Measurements from ENCODE around the gene MAGEA2.
"Not testable (repeated sequence)": the region's sequence is repeated elsewhere in the genome, so short reads cannot be mapped to it uniquely, and the experiment has no call there.

Gene MAGEA2

GRCh38 chrX:152735860-152736511 is 17.7 kb downstream of the MAGEA2 start:
- TF ChIP-seq, protein P1, sequence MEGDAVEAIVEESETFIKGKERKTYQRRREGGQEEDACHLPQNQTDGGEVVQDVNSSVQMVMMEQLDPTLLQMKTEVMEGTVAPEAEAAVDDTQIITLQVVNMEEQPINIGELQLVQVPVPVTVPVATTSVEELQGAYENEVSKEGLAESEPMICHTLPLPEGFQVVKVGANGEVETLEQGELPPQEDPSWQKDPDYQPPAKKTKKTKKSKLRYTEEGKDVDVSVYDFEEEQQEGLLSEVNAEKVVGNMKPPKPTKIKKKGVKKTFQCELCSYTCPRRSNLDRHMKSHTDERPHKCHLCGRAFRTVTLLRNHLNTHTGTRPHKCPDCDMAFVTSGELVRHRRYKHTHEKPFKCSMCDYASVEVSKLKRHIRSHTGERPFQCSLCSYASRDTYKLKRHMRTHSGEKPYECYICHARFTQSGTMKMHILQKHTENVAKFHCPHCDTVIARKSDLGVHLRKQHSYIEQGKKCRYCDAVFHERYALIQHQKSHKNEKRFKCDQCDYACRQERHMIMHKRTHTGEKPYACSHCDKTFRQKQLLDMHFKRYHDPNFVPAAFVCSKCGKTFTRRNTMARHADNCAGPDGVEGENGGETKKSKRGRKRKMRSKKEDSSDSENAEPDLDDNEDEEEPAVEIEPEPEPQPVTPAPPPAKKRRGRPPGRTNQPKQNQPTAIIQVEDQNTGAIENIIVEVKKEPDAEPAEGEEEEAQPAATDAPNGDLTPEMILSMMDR (IDR thresholded peaks at IDR 0.05; ENCODE audit: low read depth, low read length, missing control alignments): no peak
- no peak overlapping the region for H3K4me3 ChIP-seq (ENCODE audit: low read depth, low read length)
- DNase-seq (ENCODE audit: low read depth): no peak

DNA sequence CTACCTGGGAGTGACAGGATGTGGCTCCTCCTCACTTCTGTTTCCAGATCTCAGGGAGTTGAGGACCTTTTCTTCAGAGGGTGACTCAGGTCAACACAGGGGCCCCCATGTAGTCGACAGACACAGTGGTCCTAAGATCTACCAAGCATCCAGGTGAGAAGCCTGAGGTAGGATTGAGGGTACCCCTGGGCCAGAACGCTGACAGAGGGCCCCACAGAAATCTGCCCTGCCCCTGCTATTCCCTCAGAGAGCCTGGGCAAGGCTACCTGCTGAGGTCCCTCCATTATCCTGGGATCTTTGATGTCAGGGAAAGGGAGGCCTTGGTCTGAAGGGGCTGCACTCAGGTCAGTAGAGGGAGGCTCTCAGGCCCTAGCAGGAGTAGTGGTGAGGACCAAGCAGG is 18.5 kb downstream of the MAGEA2 start:
- DNase-seq (ENCODE audit: low read depth): no peak
- no peak overlapping the region for H3K4me3 ChIP-seq (ENCODE audit: low read depth, low read length)
- TF ChIP-seq, protein P1 (IDR thresholded peaks at IDR 0.05; ENCODE audit: low read depth, low read length, missing control alignments): no peak

DNA sequence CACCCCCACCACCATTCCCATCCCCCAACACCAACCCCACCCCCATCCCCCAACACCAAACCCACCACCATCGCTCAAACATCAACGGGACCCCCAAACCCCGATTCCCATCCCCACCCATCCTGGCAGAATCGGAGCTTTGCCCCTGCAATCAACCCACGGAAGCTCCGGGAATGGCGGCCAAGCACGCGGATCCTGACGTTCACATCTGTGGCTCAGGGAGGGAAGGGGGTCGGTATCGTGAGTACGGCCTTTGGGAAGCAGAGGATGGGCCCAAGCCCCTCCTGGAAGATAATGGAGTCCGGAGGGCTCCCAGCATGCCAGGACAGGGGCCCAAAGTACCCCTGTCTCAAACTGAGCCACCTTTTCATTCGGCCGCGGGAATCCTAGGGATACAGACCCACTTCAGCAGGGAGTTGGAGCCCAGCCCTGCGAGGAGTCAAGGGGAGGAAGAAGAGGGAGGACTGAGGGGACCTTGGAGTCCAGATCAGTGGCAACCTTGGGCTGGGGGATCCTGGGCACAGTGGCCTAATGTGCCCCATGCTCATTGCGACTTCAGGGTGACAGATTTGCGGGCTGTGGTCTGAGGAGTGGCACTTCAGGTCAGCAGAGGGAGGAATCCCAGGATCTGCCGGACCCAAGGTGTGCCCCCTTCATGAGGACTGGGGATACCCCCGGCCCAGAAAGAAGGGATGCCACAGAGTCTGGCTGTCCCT is 19.3 kb downstream of the MAGEA2 start:
- H3K4me3 ChIP-seq (ENCODE audit: low read depth, low read length); DNase-seq (ENCODE audit: low read depth): not testable (repeated sequence)

GRCh38 chrX:152733261-152733975 is 20.2 kb downstream of the MAGEA2 start, which contains the start of the genes CSAG1 and MAGEA12:
CSAG1 (minus strand) TSS chrX:152733721; CDS start chrX:152732460, 1,261 bp downstream.
MAGEA12 (plus strand) TSS chrX:152733757; CDS start chrX:152736162, 2,405 bp downstream.
- no peak for DNase-seq (ENCODE audit: low read depth)
- TF ChIP-seq, protein P1 (IDR thresholded peaks at IDR 0.05; ENCODE audit: low read depth, low read length, missing control alignments): no peak
- no peak within 1 kb of the TSS for H3K4me3 ChIP-seq (ENCODE audit: low read depth, low read length)

DNA sequence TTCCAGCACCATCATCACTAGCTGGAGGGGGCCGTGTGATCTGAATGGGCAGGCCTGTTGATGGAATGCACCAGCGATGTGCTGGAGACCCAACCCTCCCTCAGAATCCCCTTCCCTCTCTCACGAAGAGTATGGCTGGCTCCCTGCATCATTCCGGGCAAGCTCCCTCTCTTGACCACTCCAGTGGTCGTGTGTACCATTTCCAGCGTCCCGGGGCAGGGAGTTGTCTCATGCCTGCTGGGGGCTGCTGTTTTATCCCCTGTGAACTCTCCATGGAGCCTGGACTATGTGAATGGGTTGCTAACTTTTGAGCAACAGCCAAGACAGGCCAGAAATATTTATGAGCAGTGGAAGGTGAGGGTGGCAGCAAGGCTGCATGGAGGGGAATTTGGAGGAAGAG is 28.2 kb downstream of the MAGEA2 start:
- no peak for DNase-seq (ENCODE audit: low read depth)
- TF ChIP-seq, protein P1 (IDR thresholded peaks at IDR 0.05; ENCODE audit: low read depth, low read length, missing control alignments): no peak
- H3K4me3 ChIP-seq (ENCODE audit: low read depth, low read length): no peak overlapping the region

DNA sequence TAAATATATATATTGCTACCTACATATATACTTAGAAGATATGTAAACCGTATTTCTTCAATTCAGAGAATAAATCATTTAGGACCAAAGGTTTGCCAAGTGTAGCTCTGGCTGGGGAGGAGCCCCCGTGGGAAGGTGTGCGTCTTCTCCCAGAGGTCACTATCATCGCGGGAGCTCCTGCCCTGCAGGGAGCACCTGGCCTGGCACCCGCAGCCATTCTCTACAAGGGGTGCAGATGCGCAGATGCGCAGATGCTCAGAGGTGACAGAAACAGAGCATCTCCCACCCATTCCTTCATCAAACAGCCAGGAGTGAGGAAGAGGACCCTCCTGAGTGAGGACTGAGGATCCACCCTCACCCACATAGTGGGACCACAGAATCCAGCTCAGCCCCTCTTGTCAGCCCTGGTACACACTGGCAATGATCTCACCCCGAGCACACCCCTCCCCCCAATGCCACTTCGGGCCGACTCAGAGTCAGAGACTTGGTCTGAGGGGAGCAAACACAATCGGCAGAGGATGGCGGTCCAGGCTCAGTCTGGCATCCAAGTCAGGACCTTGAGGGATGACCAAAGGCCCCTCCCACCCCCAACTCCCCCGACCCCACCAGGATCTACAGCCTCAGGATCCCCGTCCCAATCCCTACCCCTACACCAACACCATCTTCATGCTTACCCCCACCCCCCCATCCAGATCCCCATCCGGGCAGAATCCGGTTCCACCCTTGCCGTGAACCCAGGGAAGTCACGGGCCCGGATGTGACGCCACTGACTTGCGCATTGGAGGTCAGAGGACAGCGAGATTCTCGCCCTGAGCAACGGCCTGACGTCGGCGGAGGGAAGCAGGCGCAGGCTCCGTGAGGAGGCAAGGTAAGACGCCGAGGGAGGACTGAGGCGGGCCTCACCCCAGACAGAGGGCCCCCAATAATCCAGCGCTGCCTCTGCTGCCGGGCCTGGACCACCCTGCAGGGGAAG is 39.5 kb downstream of the MAGEA2 start, which contains the start of gene MAGEA2B:
Gene MAGEA2B, plus strand, starts transcription at position 814 of the 973 bp plus-strand sequence. CDS start 2,479 bp downstream, outside the sequence.
- H3K4me3 ChIP-seq (ENCODE audit: low read depth, low read length); DNase-seq (ENCODE audit: low read depth): not testable (repeated sequence)

GRCh38 chrX:152713195-152713594 is 40.4 kb downstream of the MAGEA2 start:
- H3K4me3 ChIP-seq (ENCODE audit: low read depth, low read length); DNase-seq (ENCODE audit: low read depth): not testable (repeated sequence)

- not testable (repeated sequence) for DNase-seq (ENCODE audit: low read depth); H3K4me3 ChIP-seq (ENCODE audit: low read depth, low read length)
Measured at GRCh38 chrX:152709173-152709572, 44.5 kb downstream of the MAGEA2 start, which contains the start of gene CSAG2. CSAG2 (minus strand) TSS chrX:152709273; CDS start chrX:152709112, 161 bp downstream.

GRCh38 chrX:152706500-152706899 is 47.1 kb downstream of the MAGEA2 start:
- not testable (repeated sequence) for H3K4me3 ChIP-seq (ENCODE audit: low read depth, low read length); DNase-seq (ENCODE audit: low read depth)

- H3K4me3 ChIP-seq (ENCODE audit: low read depth, low read length); DNase-seq (ENCODE audit: low read depth): not testable (repeated sequence)
Measured at GRCh38 chrX:152700390-152700789, 53.3 kb downstream of the MAGEA2 start.

All from GM12864 (cell line).